HepG2 (cell line): ENCODE measurements around the gene ZNF184. TPM values are rescaled to one million over a fixed set of nuclear protein-coding genes. Genes with fewer than 3 reads are reported as not detected.

Source experiments
- CBX5 ChIP-seq: sonication (generic); formaldehyde crosslinking; IDR thresholded peaks from 2 replicates; pipeline ENCODE4 v1.4.0; 2020; ENCODE audit warnings: missing genetic modification reagents, borderline replicate concordance
- CEBPB ChIP-seq: IDR thresholded peaks from 2 replicates; pipeline ENCODE4 v1.6.1; 2011; ENCODE audit warnings: low read depth, low read length, improper control_type of control experiment, borderline replicate concordance
- CREB3 ChIP-seq: sonication (generic); formaldehyde crosslinking; IDR thresholded peaks from 2 replicates; pipeline ENCODE4 v1.5.0; 2020; ENCODE audit warnings: missing genetic modification reagents
- ETV5 ChIP-seq: IDR thresholded peaks from 2 replicates; pipeline ENCODE4 v1.6.1; 2018; ENCODE audit warnings: missing biosample characterization, missing genetic modification reagents, inconsistent platforms, borderline replicate concordance
- HHEX ChIP-seq: IDR thresholded peaks from 2 replicates; pipeline ENCODE4 v1.6.1; 2016; ENCODE audit warnings: control low read depth
- ISX ChIP-seq: sonication (generic); formaldehyde crosslinking; conservative IDR thresholded peaks from 2 replicates; pipeline ENCODE4 v1.5.0; 2020; ENCODE audit warnings: missing genetic modification reagents
- MTA3 ChIP-seq: sonication (generic); formaldehyde crosslinking; IDR thresholded peaks from 2 replicates; pipeline ENCODE4 v1.4.0; 2020; ENCODE audit warnings: missing genetic modification reagents
- MZF1 ChIP-seq: sonication (generic); formaldehyde crosslinking; IDR thresholded peaks from 2 replicates; pipeline ENCODE4 v1.8.1; 2023; ENCODE audit warnings: mild to moderate bottlenecking, missing genetic modification reagents, borderline replicate concordance
- POLR2AphosphoS2 ChIP-seq: IDR thresholded peaks from 2 replicates; pipeline ENCODE4 v1.6.1; 2011; ENCODE audit warnings: low read depth, low read length, improper control_type of control experiment
- RFXAP ChIP-seq: sonication (generic); formaldehyde crosslinking; IDR thresholded peaks from 2 replicates; pipeline ENCODE4 v1.4.0; 2020; ENCODE audit warnings: missing genetic modification reagents, borderline replicate concordance
- RNF2 ChIP-seq: fragments of 450-650 bp; conservative IDR thresholded peaks from 2 replicates; pipeline ENCODE4 v1.6.1; 2016; ENCODE audit warnings: low read depth
- SETDB1 ChIP-seq: sonication (generic); formaldehyde crosslinking; IDR thresholded peaks from 2 replicates; pipeline ENCODE4 v1.5.1; 2020; ENCODE audit warnings: missing genetic modification reagents, mild to moderate bottlenecking, borderline replicate concordance
- SOX6 ChIP-seq, 2 experiments: fragments of 450-650 bp in 1 of 2; sonication (generic) in 1 of 2; formaldehyde crosslinking in 1 of 2; IDR thresholded peaks; 2 replicates each; pipeline versions ENCODE4 v1.4.0 to v1.6.1; 2017 to 2020; ENCODE audit warnings: antibody characterized with exemption in 1 of 2, mild to moderate bottlenecking in 1 of 2, missing genetic modification reagents in 1 of 2
- SYNCRIP ChIP-seq: fragments of 200-400 bp; formaldehyde crosslinking; IDR thresholded peaks from 2 replicates; pipeline ENCODE4 v1.6.1; 2018; ENCODE audit warnings: mild to moderate bottlenecking, low read depth, low read length; ENCODE audit not compliant: insufficient read depth
- TEF ChIP-seq: sonication (generic); formaldehyde crosslinking; IDR thresholded peaks from 2 replicates; pipeline ENCODE4 v1.5.0; 2020; ENCODE audit warnings: missing genetic modification reagents
- ZNF280D ChIP-seq: sonication (generic); formaldehyde crosslinking; IDR thresholded peaks from 2 replicates; pipeline ENCODE4 v1.5.1; 2020; ENCODE audit warnings: mild to moderate bottlenecking, missing genetic modification reagents
- ZNF296 ChIP-seq: sonication (generic); formaldehyde crosslinking; conservative IDR thresholded peaks from 2 replicates; pipeline ENCODE4 v1.5.0; 2020; ENCODE audit warnings: mild to moderate bottlenecking, missing genetic modification reagents
- ZNF329 ChIP-seq: sonication (generic); formaldehyde crosslinking; IDR thresholded peaks from 2 replicates; pipeline ENCODE4 v1.9.0; 2021; ENCODE audit warnings: low read depth, mild to moderate bottlenecking, missing genetic modification reagents
- ZNF331 ChIP-seq: sonication (generic); formaldehyde crosslinking; IDR thresholded peaks from 2 replicates; pipeline ENCODE4 v1.4.0; 2020; ENCODE audit warnings: missing genetic modification reagents
- ZNF678 ChIP-seq: sonication (generic); formaldehyde crosslinking; IDR thresholded peaks from 2 replicates; pipeline ENCODE4 v1.4.0; 2020; ENCODE audit warnings: mild to moderate bottlenecking, missing genetic modification reagents
- ZZZ3 ChIP-seq: sonication (generic); formaldehyde crosslinking; IDR thresholded peaks from 2 replicates; pipeline ENCODE4 v1.4.0; 2020; ENCODE audit warnings: missing genetic modification reagents, mild to moderate bottlenecking, borderline replicate concordance
- polyA plus RNA-seq, 8 experiments: library from polyadenylated mRNA; depleted of rRNA in 3 of 8; stranded (reverse) in 7 of 8; unstranded in 1 of 8; fragments of >200 nt; fragmentation: Illumina TruSeq in 4 of 8; extraction: Trizol in 4 of 8; gene quantifications; 2 replicates each; pipeline versions ENCODE4 v1.2.1 to v1.2.3, GENCODE V29; 2011 to 2016; ENCODE audit warnings: low read depth in 4 of 8, missing spikeins in 1 of 8, mixed read lengths in 1 of 8; ENCODE audit not compliant: insufficient read depth in 1 of 8
- total RNA-seq, 5 experiments: library from RNA; depleted of rRNA; stranded (reverse); fragments of >200 nt; fragmentation: Illumina TruSeq; extraction: Trizol; gene quantifications; 2 replicates each; pipeline ENCODE4 v1.2.3, GENCODE V29; 2016; ENCODE audit warnings: low read depth in 1 of 5

The ZNF184 gene
- total and polyA plus RNA-seq, 2 of the 13 experiments (the other 11 are each of a cell fraction or from before 2014, with no cell fraction given) = 2.1 to 10.1 TPM

- TF ChIP-seq CREB3 (CRISPR knock-in tag) = no peak; the same call in 1 of the 2 replicates
- no peak for TF ChIP-seq POLR2AphosphoS2
- TF ChIP-seq CEBPB = no peak
- no peak for TF ChIP-seq ISX (CRISPR knock-in tag)
- no peak for TF ChIP-seq SOX6 (IDR thresholded peaks at IDR 0.05)
- TF ChIP-seq SOX6 (CRISPR knock-in tag; IDR thresholded peaks at IDR 0.05) = peak; percentile 78
- peak; percentile 93 for TF ChIP-seq ETV5 (CRISPR knock-in tag)
- no peak for TF ChIP-seq RNF2
- TF ChIP-seq SYNCRIP = no peak
- 0 out of 2 replicates have a peak, but pooled peaks have one; percentile 39 for TF ChIP-seq ZNF329 (CRISPR knock-in tag)
- TF ChIP-seq MTA3 (CRISPR knock-in tag) = no peak
- no peak for TF ChIP-seq ZNF296 (CRISPR knock-in tag)
- peak; percentile 56; the same call in 1 of the 2 replicates for TF ChIP-seq RFXAP (CRISPR knock-in tag)
- peak; percentile 49 for TF ChIP-seq CBX5 (CRISPR knock-in tag)
- peak; percentile 25; the same call in 1 of the 2 replicates for TF ChIP-seq TEF (CRISPR knock-in tag)
- TF ChIP-seq ZNF280D (CRISPR knock-in tag) = peak; percentile 48; the same call in 1 of the 2 replicates
- TF ChIP-seq ZZZ3 (CRISPR knock-in tag) = no peak
- TF ChIP-seq MZF1 (CRISPR knock-in tag) = no peak
- 0 out of 2 replicates have a peak, but pooled peaks have one; percentile 46 for TF ChIP-seq SETDB1 (CRISPR knock-in tag)
- TF ChIP-seq HHEX (CRISPR knock-in tag) = no peak
- TF ChIP-seq ZNF678 (CRISPR knock-in tag) = 0 out of 2 replicates have a peak, but pooled peaks have one; percentile 61
- TF ChIP-seq ZNF331 (CRISPR knock-in tag) = peak; percentile 84; the same call in 1 of the 2 replicates
Measured at GRCh38 chr6:27479319-27480182, 6.6 kb upstream of the ZNF184 start (continued).
